ENCODE results near the gene SVOP.

DNA sequence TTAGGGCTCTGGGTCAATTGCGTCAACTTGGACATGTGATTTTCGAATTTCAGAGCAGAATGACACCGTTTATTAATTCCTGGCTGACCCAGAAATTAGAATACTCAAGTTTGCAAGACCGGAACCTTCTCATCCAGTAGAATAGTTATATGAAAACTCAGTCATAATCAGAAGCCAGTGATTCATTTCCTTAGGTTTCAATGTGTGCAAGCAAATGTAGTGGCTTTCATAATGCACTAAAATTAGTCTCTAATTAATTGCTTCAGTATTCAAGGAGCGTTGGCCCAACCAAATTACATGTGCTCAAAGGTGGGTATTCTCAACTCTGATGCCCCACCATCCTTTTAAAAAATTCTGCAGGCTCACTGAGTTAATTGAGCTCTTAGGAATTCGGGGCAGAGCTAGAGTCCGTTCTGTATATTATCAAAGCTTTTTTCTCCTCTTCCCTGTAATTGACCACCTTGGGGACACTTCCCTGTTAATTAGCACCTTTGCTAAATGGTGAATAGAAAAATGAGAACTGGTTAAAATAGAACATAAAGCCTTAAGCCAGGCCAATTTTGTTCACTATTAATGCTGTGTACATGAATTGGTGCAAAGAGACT, 85.6 kb downstream of the SVOP start:
- TF ChIP-seq, protein P1, sequence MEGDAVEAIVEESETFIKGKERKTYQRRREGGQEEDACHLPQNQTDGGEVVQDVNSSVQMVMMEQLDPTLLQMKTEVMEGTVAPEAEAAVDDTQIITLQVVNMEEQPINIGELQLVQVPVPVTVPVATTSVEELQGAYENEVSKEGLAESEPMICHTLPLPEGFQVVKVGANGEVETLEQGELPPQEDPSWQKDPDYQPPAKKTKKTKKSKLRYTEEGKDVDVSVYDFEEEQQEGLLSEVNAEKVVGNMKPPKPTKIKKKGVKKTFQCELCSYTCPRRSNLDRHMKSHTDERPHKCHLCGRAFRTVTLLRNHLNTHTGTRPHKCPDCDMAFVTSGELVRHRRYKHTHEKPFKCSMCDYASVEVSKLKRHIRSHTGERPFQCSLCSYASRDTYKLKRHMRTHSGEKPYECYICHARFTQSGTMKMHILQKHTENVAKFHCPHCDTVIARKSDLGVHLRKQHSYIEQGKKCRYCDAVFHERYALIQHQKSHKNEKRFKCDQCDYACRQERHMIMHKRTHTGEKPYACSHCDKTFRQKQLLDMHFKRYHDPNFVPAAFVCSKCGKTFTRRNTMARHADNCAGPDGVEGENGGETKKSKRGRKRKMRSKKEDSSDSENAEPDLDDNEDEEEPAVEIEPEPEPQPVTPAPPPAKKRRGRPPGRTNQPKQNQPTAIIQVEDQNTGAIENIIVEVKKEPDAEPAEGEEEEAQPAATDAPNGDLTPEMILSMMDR (IDR thresholded peaks at IDR 0.05), result no peak
- no peak for TF ChIP-seq POLR2A (IDR thresholded peaks at IDR 0.05)

All from breast epithelium (tissue), 3 donors.